Iris pigment epithelial cell (primary cell): Measurements from ENCODE around the gene ST7.

Experiments used
- DNase-seq: peaks from one replicate; pipeline ENCODE4 v3.0.0-alpha.2; 2011; ENCODE audit warnings: low read depth

Gene ST7

DNA sequence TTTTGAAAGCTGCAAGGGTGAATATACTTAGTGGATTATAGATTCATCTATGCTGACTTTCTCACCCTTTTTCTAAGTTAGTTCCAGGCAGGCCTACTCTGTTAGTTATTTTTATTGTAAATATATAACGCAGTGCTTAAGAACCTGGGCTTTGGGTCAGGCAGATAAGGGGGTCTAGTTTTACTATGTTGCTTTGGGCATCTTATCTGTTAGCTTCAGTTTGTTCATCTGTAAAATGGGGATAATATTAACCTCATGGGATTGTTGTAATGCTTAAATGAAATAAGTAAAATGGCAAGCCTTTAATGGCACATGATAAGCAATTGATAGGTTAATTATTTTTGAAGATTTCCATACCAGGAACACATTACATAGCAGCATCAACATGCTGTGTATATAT, 79.5 kb downstream of the ST7 start:
- no peak for DNase-seq

DNA sequence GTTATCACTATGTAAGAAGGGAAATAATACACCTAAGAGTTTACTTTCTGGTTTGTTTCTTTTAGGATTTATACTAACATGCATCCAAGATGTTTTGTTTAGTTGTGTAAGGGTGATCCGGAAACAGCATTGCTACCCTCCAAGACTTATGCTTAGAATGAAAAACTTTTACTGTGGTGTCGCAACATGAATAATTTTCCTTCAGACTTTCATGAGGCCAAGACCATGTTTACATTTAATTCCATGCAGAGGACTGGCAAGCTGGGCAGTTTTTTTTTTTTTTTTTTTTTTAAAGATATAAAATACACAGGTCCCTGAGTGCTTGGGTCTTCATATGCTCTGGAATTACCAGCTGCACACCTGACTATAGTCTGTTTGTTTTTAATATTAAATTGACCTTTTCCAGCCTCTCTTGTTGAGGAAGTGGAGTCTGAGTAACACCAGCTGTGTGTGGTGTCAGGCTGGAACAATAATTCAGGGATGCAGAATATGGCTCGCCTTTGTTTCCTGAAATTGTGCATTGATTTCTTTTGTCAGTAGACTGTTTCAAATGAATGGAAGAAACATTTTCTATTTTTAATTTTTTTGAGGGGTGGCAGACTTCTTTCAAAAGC, 81.7 kb downstream of the ST7 start:
- peak; percentile 72 for DNase-seq

GRCh38 chr7:117035465-117035862, 82.2 kb downstream of the ST7 start:
- DNase-seq: no peak

- DNase-seq: no peak
These were observed 82.9 kb downstream of the ST7 start for GRCh38 chr7:117036053-117036669.

- no peak for DNase-seq
These were observed 83.5 kb downstream of the ST7 start for GRCh38 chr7:117036836-117037235.

- DNase-seq: no peak
These were observed 85.1 kb downstream of the ST7 start for GRCh38 chr7:117038408-117038807.

DNA sequence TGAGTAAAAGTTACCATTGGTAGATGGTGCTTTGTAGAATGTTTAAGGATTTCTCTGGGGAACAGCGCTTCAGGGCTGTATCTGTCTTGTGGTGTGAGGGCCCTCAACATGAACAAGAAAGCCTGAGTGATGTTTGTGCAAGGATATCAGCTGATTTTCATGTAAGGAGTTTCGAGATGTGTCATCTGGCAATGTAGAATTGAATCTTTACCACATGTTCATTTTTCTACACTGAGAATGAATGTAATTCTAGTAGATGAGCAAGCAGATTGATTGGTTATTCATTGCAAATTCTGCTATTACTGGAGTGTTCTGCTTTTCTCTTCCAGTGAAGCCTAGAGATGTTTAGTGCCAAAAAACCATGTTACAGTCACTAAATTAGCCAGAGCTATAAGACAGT, 87.7 kb downstream of the ST7 start:
- peak; percentile 79 for DNase-seq

- peak; percentile 42 for DNase-seq
These were observed 88.5 kb downstream of the ST7 start for GRCh38 chr7:117041822-117042221.

GRCh38 chr7:117043108-117043825, 90.0 kb downstream of the ST7 start:
- no peak for DNase-seq

DNA sequence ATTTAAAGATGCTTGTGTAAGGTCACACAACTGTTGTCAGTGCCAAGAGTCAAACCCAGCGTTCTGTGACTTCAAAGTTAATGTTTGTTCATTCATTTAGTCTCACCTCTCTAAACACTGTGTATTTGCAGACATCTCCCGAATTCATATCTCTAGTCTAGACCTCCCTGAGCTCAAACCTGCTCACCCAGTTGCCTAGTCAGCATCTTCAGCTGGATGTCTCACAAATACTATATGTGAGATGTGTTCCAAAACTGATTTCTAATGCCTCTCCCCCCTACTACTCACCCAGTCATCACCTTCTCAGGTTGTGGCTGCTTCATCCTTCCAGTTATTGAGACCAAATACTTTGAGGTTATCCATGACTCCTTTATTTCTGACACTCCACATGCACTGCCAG, 91.4 kb downstream of the ST7 start:
- DNase-seq: no peak

DNA sequence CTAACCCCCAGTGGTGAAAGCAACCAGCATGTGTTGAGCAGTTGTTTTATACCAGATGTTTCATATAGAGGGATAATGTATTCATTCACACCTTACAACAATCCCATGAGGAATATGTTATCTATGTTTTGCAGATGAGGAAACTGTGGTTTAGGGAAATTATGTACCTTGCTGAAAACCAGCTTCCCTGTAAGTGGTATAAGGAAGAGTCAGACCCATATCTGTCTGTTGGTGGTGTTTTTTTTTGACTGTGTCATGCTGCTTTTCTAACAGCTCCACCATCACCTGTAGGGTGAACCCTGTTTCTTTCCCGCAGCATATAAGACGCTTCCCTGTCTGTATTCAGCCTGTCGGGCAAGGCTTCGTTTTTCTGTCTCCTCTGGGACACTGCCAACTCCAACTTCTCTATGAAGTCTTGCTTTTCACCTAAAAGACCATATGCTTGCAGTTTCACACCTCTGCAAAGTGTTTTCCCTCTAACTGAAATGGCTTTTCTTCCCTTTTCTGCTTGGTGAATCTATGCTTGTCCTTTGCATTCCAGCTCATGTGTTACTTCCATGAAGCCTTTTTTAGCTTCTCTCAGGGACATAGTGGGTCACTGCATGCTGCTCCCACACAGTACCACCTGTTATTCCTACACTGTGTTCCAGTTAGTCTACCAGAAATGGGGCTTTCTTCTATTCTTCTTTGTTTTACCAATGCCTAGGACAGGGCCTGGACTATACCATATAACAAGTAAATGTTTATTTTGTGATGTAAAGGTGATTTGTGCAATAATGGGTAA, 92.8 kb downstream of the ST7 start:
- DNase-seq: no peak

- DNase-seq: peak; percentile 55
These were observed 94.2 kb downstream of the ST7 start for GRCh38 chr7:117047496-117047895.

- DNase-seq: no peak
These were observed 95.0 kb downstream of the ST7 start for GRCh38 chr7:117048114-117048866.

DNA sequence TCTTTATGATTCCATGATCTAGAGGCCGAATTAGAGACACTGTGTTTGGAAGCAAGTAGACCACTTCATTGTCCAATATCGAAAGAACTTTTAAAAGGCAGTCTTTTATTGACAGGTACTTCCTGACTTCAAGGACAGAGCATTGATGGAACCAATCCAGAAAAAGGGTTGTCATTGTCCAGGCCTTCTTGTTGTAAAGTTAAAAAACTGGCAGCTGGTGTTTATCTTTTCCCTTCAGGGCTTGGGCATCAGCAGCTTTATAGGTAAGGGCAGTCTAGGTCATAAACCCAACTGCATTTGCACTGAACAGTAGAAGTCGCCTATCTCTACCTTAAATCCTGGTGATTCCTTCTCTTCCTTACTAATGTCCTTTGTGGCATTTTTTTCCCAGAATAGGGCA, 95.6 kb downstream of the ST7 start:
- no peak for DNase-seq

- DNase-seq: no peak
These were observed 98.5 kb downstream of the ST7 start for GRCh38 chr7:117051808-117052207.

DNA sequence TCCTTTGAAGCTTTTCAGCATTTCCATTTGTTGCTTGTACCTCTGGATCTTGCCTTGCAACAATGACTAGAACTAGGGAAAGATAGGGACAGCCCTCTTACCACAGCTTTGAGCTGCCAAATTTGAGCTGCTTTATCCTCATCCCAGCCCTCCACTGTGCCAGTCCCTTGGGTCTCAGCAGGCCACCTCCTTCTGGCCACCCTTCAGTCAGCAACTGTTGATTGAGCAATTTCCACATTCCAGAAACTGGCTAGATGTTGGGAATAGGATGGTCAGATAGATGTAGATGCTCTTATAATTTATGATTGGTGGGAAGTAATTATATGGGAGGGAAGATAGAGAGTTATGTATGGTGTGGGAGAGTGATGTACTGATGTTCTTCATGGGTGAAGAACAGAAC, 100.1 kb downstream of the ST7 start:
- no peak for DNase-seq

DNA sequence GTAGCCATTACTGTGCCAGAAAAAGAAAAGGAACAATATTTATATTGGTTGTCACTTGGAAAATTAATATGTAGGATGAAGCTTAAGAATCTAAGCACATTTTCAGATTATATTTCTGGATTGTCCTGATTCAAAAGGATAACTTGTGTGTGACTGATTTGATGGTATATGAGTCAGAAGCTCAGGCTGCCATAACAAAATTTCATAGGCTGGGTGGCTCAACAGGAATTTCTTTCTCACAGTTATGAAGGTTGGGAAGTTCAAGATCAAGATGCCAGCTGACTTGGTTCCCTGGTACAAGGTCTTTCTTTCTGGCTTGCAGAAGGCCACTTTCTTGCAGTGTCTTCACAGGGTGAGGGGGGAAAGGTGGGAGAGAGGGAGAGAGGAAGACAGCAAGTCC, 108.5 kb downstream of the ST7 start:
- peak; percentile 74 for DNase-seq

- DNase-seq: peak; percentile 38
These were observed 109.0 kb downstream of the ST7 start for GRCh38 chr7:117062300-117062699.

DNA sequence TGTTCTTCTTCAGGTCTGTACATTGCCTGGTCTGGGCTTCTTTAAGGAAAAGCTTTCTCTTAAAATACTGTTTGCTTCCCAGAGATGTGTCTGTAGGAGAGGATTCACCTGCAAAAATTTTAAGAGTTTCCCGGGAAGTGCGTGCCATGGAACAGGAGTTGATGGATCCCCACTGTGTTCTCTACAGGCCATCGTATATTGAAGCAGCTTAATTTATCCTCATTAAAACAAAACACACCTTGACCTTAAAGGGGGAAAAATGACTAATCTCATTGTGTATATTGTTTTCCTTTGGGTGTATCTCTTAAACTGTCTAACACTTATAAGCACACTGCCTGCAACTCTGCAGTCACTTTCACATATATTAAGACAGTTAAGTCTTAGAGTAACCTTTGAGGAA, 111.4 kb downstream of the ST7 start:
- DNase-seq: no peak

- no peak for DNase-seq
These were observed 112.4 kb downstream of the ST7 start for GRCh38 chr7:117065571-117066150.

GRCh38 chr7:117066668-117067067, 113.4 kb downstream of the ST7 start:
- no peak for DNase-seq

DNA sequence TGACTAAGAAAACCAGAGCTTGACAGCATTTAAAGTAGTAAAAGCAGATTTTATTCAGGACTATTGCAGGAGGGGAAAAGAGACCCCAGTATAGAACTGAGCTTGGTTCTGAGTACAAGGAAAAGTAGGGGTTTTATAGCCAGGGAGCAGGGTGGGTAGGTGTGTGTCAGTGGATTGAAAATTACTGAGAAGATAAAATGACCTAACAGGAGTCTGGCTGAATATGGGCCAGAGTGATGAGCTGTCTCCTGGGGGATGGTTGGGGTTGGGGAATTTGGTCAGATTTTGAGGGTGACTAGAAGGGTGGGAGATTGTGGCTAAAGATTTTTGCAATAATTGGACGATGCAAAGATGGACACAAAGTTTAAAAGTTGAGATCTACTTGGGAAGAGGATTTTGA, 114.0 kb downstream of the ST7 start:
- DNase-seq: no peak
